ENCODE data around the gene CELF1. TPM values are rescaled to one million over a fixed set of nuclear protein-coding genes. Genes with fewer than 3 reads are reported as not detected.
A peak's percentile ranks its signal among the peaks of the same experiment; 100 is the strongest.

The CELF1 gene
- total RNA-seq, 1 experiment from 2014 or later = 173 TPM

- no peak for TF ChIP-seq CTCF (IDR thresholded peaks at IDR 0.05; ENCODE audit: unreplicated experiment)
- H3K4me1 Mint-ChIP-seq (ENCODE audit: insufficient read depth, unreplicated experiment) = peaks cover 9% of the 10 kb centered on the region
- CTCF ChIA-PET = interaction anchor here (1.1 kb wide), 1 partner anchor 63 kb away, joined by 4 read pairs; no protein-coding TSS in a partner anchor
- POLR2A ChIA-PET = interaction anchor here (0.9 to 3.9 kb wide), 3 partner anchors 9 to 64 kb away, joined by 3 to 17 read pairs (median 4); partner anchors contain the start of gene PTPMT1
- no peaks in the 10 kb centered on the region for H3K27me3 Mint-ChIP-seq (ENCODE audit: insufficient read depth, unreplicated experiment)
- no peaks in the 10 kb centered on the region for H3K9me3 Mint-ChIP-seq (ENCODE audit: unreplicated experiment)
- H3K4me3 Mint-ChIP-seq (ENCODE audit: unreplicated experiment) = no peak overlapping the region
- intact Hi-C loops (cut with micrococcal nuclease) = no loop called here
- H3K27ac Mint-ChIP-seq (ENCODE audit: low read depth, unreplicated experiment) = no peak overlapping the region
- no peak for DNase-seq (ENCODE audit: unreplicated experiment)
- BruUV-seq (replicated peaks) = no TSS peak
- peaks cover 18% of the 10 kb centered on the region for H3K36me3 Mint-ChIP-seq (ENCODE audit: insufficient read depth, unreplicated experiment)
Measured at GRCh38 chr11:47501101-47501500, 51.8 kb downstream of the CELF1 start.

GRCh38 chr11:47500121-47500520, 52.8 kb downstream of the CELF1 start:
- BruUV-seq (replicated peaks) = no TSS peak
- intact Hi-C loops (cut with micrococcal nuclease) = no loop called here
- Mint-ChIP-seq H3K4me3 (ENCODE audit: unreplicated experiment) (no peak overlapping the region), H3K4me1 (ENCODE audit: insufficient read depth, unreplicated experiment) (peaks cover 9% of the 10 kb centered on the region), H3K9me3 (ENCODE audit: unreplicated experiment) (no peaks in the 10 kb centered on the region), H3K27me3 (ENCODE audit: insufficient read depth, unreplicated experiment) (no peaks in the 10 kb centered on the region), H3K27ac (ENCODE audit: low read depth, unreplicated experiment) (no peak overlapping the region), H3K36me3 (ENCODE audit: insufficient read depth, unreplicated experiment) (peaks cover 18% of the 10 kb centered on the region)
- CTCF ChIA-PET = interaction anchor here (1.1 kb wide), 1 partner anchor 64 kb away, joined by 4 read pairs; no protein-coding TSS in a partner anchor
- TF ChIP-seq CTCF (IDR thresholded peaks at IDR 0.05; ENCODE audit: unreplicated experiment) = no peak
- POLR2A ChIA-PET = interaction anchor here (0.9 to 3.9 kb wide), 2 partner anchors 10 to 12 kb away, joined by 4 to 17 read pairs; no protein-coding TSS in a partner anchor
- no peak for DNase-seq (ENCODE audit: unreplicated experiment)

DNA sequence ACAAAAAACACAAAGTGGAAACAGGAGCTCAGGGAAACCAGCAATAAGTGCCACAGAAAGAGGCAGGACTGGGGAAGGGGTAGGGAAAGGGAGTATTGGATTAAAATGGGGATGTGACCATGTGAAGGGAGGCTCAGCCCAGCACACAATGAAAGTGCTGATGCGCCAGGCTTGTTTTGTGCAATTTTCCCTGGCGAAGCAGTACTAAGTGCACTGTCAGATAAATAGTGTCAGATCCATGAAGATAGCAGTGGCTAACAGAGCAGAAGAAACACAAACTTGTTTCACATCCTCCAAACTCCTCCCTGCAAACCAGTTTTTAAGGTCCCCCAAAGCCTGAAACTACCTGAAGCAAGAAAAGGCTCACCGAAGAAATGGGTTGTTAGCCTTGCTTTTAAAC, 53.3 kb downstream of the CELF1 start:
- ChIA-PET POLR2A (interaction anchor here (3.9 kb wide), 1 partner anchor 11 kb away, joined by 17 read pairs; no protein-coding TSS in a partner anchor), CTCF (interaction anchor here (0.6 to 1.4 kb wide), 2 partner anchors 9 to 19 kb away, joined by 3 to 4 read pairs; no protein-coding TSS in a partner anchor)
- DNase-seq (ENCODE audit: unreplicated experiment) = no peak
- peaks cover 9% of the 10 kb centered on the region for H3K4me1 Mint-ChIP-seq (ENCODE audit: insufficient read depth, unreplicated experiment)
- H3K27ac Mint-ChIP-seq (ENCODE audit: low read depth, unreplicated experiment) = peak overlapping the region; percentile 13
- no TSS peak for BruUV-seq (replicated peaks)
- no peak overlapping the region for H3K4me3 Mint-ChIP-seq (ENCODE audit: unreplicated experiment)
- no peaks in the 10 kb centered on the region for H3K27me3 Mint-ChIP-seq (ENCODE audit: insufficient read depth, unreplicated experiment)
- H3K36me3 Mint-ChIP-seq (ENCODE audit: insufficient read depth, unreplicated experiment) = peaks cover 18% of the 10 kb centered on the region
- no peak for TF ChIP-seq CTCF (IDR thresholded peaks at IDR 0.05; ENCODE audit: unreplicated experiment)
- intact Hi-C loops (cut with micrococcal nuclease) = loop anchor here (5.0 kb wide), 1 partner anchor 53 kb away; the partner anchor contains the start of gene CELF1
- no peaks in the 10 kb centered on the region for H3K9me3 Mint-ChIP-seq (ENCODE audit: unreplicated experiment)

DNA sequence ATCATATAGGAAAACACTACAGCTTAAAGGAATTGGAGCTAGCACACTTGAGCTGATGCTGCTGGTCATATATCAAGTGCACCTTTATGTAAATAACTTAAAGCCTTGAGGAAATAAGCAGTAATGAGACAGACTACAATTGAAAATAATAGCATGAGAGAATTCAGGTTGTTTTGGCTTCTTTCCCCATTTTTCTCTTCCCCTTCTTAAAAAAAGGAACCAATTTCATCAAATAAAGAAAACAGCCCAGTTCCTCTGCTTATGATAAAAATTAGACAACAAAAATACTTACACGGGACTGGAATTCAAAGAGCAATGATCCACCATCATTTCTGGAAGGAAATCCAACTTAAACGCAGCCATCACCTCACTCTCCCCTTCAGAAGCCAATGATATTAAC, 53.8 kb downstream of the CELF1 start:
- DNase-seq (ENCODE audit: unreplicated experiment) = no peak
- Mint-ChIP-seq H3K4me3 (ENCODE audit: unreplicated experiment) (no peak overlapping the region), H3K27me3 (ENCODE audit: insufficient read depth, unreplicated experiment) (no peaks in the 10 kb centered on the region), H3K4me1 (ENCODE audit: insufficient read depth, unreplicated experiment) (peaks cover 11% of the 10 kb centered on the region), H3K9me3 (ENCODE audit: unreplicated experiment) (no peaks in the 10 kb centered on the region), H3K27ac (ENCODE audit: low read depth, unreplicated experiment) (peak overlapping the region; percentile 13), H3K36me3 (ENCODE audit: insufficient read depth, unreplicated experiment) (peaks cover 19% of the 10 kb centered on the region)
- CTCF ChIA-PET = interaction anchor here (0.5 to 1.4 kb wide), 4 partner anchors 9 to 51 kb away, joined by 3 to 4 read pairs (median 4); no protein-coding TSS in a partner anchor
- no TSS peak for BruUV-seq (replicated peaks)
- TF ChIP-seq CTCF (IDR thresholded peaks at IDR 0.05; ENCODE audit: unreplicated experiment) = no peak
- intact Hi-C loops (cut with micrococcal nuclease) = loop anchor here (5.0 kb wide), 1 partner anchor 53 kb away; the partner anchor contains the start of gene CELF1
- POLR2A ChIA-PET = interaction anchor here (3.9 kb wide), 1 partner anchor 11 kb away, joined by 17 read pairs; no protein-coding TSS in a partner anchor

Data from MCF 10A (cell line).